Loucy (cell line): ENCODE results near the gene ADAMTS2.

Experiments used
- EZH2phosphoT487 ChIP-seq: fragments of 200-600 bp; IDR thresholded peaks from 2 replicates; pipeline ENCODE4 v1.6.1; 2018; ENCODE audit warnings: antibody characterized with exemption, mild to moderate bottlenecking, moderate library complexity, borderline replicate concordance
- TF ChIP-seq, protein P1 (sequence below): fragments of 200-600 bp; sonication (generic); conservative IDR thresholded peaks from 2 replicates; pipeline ENCODE4 v1.5.1; 2014; ENCODE audit warnings: mild to moderate bottlenecking, antibody characterized with exemption, low read length

GRCh38 chr5:179385914-179386313 is 40.7 kb upstream of the ADAMTS2 start:
- TF ChIP-seq, protein P1, sequence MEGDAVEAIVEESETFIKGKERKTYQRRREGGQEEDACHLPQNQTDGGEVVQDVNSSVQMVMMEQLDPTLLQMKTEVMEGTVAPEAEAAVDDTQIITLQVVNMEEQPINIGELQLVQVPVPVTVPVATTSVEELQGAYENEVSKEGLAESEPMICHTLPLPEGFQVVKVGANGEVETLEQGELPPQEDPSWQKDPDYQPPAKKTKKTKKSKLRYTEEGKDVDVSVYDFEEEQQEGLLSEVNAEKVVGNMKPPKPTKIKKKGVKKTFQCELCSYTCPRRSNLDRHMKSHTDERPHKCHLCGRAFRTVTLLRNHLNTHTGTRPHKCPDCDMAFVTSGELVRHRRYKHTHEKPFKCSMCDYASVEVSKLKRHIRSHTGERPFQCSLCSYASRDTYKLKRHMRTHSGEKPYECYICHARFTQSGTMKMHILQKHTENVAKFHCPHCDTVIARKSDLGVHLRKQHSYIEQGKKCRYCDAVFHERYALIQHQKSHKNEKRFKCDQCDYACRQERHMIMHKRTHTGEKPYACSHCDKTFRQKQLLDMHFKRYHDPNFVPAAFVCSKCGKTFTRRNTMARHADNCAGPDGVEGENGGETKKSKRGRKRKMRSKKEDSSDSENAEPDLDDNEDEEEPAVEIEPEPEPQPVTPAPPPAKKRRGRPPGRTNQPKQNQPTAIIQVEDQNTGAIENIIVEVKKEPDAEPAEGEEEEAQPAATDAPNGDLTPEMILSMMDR, result no peak
- no peak for TF ChIP-seq EZH2phosphoT487
